Transverse colon (tissue), 3 donors: ENCODE measurements around the gene RAB40A.

Experiments
- CTCF ChIP-seq, 5 experiments: fragments of 200-600 bp in 3 of 5; fragments of 450-650 bp in 2 of 5; sonication (generic) in 3 of 5; IDR thresholded peaks; 1 replicate in 2 of 5; 2 replicates in 3 of 5; pipeline ENCODE4 v1.5.1; 2016 to 2017; ENCODE audit warnings: antibody characterized with exemption in 5 of 5, inconsistent platforms in 3 of 5, mild to moderate bottlenecking in 2 of 5, moderate library complexity in 1 of 5
- POLR2A ChIP-seq: fragments of 450-650 bp; IDR thresholded peaks from one replicate; pipeline ENCODE4 v1.6.1; 2016; ENCODE audit warnings: antibody characterized with exemption, mild to moderate bottlenecking, moderate library complexity

GRCh38 chrX:103536071-103536470 lies 16.8 kb upstream of the RAB40A start:
- no peak for TF ChIP-seq POLR2A
- TF ChIP-seq CTCF (IDR thresholded peaks at IDR 0.05) = no peak
